GM13977 (cell line): Measurements from ENCODE around the gene SPN.

Experiments
- DNase-seq: peaks from one replicate; pipeline ENCODE4 v3.0.0; 2012; ENCODE audit warnings: low spot score
- in situ Hi-C: fragments of 300-500 bp; cut with MboI; formaldehyde crosslinking; loops from one replicate; pipeline ENCODE4 v1.12.0; 2022; ENCODE audit warnings: low sequenced_read_pairs, low pct_unique_long_range_greater_than_20kb, mixed read lengths, inconsistent platforms; ENCODE audit not compliant: unreplicated experiment
- TF ChIP-seq, protein P1 (sequence below): IDR thresholded peaks from 2 replicates; pipeline ENCODE4 v1.5.1; 2012; ENCODE audit warnings: mild to moderate bottlenecking, control low read depth; ENCODE audit not compliant: insufficient read depth; ENCODE audit errors: extremely low read depth, missing control alignments

SPN gene

DNA sequence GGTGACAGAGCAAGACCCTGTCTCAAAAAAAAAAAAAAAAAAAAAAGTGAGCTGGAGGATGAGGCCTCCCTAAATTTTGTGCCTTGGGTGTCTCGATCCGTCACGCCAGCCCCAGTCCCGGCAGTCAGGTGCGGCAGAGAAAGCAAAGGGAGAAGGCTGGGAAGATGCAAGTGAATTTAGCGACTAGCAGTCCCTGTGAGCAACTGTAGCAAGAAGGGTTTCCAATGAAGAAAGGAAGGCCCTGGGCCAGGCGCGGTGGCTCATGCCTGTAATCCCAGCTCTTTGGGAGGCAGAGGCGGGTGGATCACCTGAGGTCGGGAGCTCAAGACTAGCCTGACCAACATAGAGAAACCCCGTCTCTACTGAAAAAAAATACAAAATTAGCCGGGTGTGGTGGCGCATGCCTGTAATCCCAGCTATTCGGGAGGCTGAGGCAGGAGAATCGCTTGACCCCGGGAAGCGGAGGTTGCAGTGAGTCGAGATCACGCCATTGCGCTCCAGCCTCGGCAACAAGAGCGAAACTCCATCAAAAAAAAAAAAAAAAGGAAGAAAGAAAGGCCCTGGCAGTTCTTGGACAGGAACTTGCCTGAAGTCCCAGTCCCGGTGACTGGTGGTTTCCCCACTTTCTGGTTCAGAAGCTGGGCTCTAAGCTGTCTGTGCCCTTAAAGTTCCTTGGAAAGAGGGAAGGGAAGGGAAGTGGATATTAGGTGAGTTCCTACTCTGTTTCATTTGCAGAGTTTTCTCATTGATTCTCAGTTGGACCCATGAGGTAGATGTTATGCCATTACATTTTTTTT lies 14.1 kb downstream of the SPN start:
- peak; percentile 11 for DNase-seq
- in situ Hi-C loops: no loop called here

DNA sequence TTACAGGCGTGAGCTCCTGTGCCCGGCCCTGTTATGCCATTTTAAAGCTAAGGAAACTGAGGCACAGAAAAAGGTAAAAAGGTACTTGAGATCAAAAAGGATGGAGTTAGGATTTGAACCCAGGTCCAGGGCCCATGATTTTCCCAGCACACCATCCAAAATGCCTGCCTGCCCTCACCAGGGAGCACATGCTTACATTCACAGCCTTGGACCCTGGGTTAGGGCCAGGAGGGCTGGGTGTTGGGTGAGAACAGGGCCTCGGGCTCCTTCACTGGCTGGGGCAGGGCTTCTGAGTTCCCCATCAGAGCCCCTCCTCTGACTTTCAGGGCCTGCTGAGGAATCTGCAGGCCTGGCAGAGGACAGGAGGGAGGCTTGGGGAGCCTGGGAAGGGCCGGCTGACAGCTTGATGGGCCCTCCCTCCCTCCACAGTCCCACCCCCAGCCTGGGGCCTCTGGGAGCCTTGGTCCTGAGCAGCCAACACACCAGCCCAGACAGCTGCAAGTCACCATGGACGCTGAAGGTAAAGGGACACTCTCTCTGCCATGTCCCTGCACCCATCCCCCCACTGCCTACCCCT lies 15.7 kb downstream of the SPN start, which contains the start of gene QPRT:
TSS of gene QPRT (plus strand) at position 490 of the 577 bp plus-strand sequence. CDS start at position 508, 18 bp downstream.
- DNase-seq: peak; percentile 74
- in situ Hi-C loops: no loop called here
- TF ChIP-seq, protein P1, sequence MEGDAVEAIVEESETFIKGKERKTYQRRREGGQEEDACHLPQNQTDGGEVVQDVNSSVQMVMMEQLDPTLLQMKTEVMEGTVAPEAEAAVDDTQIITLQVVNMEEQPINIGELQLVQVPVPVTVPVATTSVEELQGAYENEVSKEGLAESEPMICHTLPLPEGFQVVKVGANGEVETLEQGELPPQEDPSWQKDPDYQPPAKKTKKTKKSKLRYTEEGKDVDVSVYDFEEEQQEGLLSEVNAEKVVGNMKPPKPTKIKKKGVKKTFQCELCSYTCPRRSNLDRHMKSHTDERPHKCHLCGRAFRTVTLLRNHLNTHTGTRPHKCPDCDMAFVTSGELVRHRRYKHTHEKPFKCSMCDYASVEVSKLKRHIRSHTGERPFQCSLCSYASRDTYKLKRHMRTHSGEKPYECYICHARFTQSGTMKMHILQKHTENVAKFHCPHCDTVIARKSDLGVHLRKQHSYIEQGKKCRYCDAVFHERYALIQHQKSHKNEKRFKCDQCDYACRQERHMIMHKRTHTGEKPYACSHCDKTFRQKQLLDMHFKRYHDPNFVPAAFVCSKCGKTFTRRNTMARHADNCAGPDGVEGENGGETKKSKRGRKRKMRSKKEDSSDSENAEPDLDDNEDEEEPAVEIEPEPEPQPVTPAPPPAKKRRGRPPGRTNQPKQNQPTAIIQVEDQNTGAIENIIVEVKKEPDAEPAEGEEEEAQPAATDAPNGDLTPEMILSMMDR: no peak

More for the DNA sequence above, 14.1 kb downstream of the SPN start:
- TF ChIP-seq, protein P1: no peak

DNA sequence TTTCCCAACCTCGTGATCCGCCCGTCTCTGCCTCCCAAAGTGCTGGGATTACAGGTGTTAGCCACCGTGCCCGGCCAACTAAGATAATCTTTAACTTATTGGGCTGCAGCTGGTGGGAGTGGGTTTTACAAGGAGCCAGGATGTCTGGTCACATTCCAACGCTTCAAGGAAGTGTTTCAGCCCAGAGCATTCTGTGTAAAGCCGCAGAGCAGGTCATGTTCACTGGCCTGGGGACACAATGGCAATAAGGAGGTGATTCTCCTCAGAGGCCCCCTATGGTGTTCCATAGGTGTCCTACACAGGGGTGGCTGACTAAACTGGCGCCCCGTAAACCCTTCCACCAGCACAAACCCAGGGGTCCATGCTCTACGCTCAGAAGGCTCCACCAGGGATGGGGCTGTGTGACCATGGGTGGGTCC lies 17.1 kb downstream of the SPN start:
- TF ChIP-seq, protein P1: no peak
- in situ Hi-C loops: loop anchor here (10.0 kb wide), 1 partner anchor 345 kb away; the partner anchor contains the start of gene C16orf92
- DNase-seq: peak; percentile 12

DNA sequence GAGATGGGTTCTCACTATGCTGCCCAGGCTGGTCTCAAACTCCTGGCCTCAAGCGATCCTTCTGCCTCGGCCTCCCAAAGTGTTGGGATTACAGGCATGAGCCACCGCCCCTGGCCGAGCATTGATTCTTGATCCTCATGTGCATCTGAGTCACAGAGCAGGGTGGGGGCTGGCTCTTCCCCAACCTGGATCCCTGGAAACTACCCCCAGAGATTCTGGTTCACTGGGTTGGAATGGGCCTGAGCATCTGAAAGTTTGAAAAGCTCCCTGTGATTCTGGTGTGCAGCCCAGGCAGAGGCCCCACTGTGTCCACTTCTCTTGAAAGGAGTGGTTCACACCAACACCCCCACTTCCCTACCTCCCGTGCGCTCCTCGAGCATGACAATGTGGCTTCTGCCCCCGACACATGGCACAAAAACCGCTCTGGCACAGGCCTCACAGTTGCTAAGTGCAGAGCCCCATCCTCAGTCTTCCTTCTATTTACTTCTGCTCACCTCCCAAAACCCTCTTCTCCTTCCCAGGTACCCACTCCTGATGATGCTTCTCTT lies 20.6 kb downstream of the SPN start:
- TF ChIP-seq, protein P1: no peak

DNA sequence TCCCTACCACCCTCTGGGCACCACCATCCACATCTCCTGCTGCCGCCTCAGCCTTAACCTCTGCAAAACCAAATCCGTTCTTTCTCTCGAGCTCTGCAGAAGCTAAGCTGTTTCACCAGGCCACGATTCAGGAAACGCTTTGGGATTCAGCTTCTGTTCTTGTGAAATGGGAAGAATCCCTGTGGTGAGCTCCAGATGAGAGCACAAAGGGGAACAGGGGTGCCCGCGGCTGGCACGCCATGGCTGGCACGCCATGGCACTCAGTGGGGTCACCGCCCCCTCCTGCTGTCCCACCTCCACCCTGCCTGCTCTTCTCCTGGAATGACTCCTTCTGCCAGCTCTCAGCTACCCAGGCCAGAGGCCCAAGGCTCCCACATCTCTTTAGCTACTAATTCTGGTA lies 21.6 kb downstream of the SPN start:
- DNase-seq: peak; percentile 5
- in situ Hi-C loops: loop anchor here (10.0 kb wide), 1 partner anchor 340 kb away; the partner anchor contains the start of gene C16orf92
- TF ChIP-seq, protein P1: no peak

More for the DNA sequence above, 20.6 kb downstream of the SPN start:
- in situ Hi-C loops: loop anchor here (10.0 kb wide), 1 partner anchor 341 kb away; the partner anchor contains the start of gene C16orf92
- peak; percentile 9 for DNase-seq

DNA sequence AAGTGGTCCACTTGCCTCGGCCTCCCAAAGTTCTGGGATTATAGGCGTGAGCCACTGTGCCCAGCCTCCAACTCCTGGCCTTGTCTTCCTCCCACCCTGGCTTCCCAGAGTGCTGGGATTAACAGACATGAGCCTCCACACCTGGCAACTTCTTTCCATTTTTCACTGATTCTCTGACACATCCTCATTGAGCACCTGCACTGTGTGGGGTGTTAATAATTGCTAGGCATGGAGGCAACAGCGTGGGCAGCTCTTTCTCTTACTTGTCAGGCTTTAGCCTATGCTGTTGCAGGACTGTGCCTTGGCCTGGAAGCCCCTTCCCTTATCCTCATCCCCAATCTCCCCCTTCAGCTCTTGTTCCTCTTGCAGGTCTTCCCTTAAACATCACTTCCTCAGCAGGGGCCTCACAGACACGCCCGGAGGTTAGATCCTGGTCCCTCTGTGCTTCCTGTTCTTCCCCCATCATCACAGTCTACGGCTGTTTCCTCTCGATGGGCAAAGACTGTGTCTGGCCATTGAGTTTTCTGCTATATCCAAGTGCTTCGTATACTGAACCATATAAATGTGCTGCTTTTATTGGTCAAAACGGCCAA lies 23.8 kb downstream of the SPN start:
- in situ Hi-C loops: loop anchor here (10.0 kb wide), 1 partner anchor 338 kb away; the partner anchor contains the start of gene C16orf92
- peak; percentile 19 for DNase-seq
- TF ChIP-seq, protein P1: no peak
